GM18867 (cell line): Measurements from ENCODE around the gene PARD6G.
"Not testable (repeated sequence)": the region's sequence is repeated elsewhere in the genome, so short reads cannot be mapped to it uniquely, and the experiment has no call there.

Experiments used
- ATAC-seq: cut with Tn5 transposase; IDR thresholded peaks from one replicate; pipeline ENCODE4 v1.9.1; 2021; ENCODE audit warnings: mild to moderate bottlenecking, moderate library complexity; ENCODE audit not compliant: unreplicated experiment

The PARD6G gene

GRCh38 chr18:80243204-80243603 is 4.1 kb downstream of the PARD6G start:
- ATAC-seq, result no peak

GRCh38 chr18:80241919-80242777 is 5.2 kb downstream of the PARD6G start:
- ATAC-seq, result no peak

GRCh38 chr18:80239830-80240229 is 7.5 kb downstream of the PARD6G start:
- ATAC-seq, result no peak

GRCh38 chr18:80238651-80239260 is 8.6 kb downstream of the PARD6G start:
- no peak for ATAC-seq

- not testable (repeated sequence) for ATAC-seq
Measured at GRCh38 chr18:80237519-80237918, 9.8 kb downstream of the PARD6G start.

- no peak for ATAC-seq
Measured at GRCh38 chr18:80234398-80234797, 12.9 kb downstream of the PARD6G start.

- no peak for ATAC-seq
Measured at GRCh38 chr18:80233899-80234298, 13.4 kb downstream of the PARD6G start.

- ATAC-seq, result no peak
Measured at GRCh38 chr18:80233201-80233835, 14.0 kb downstream of the PARD6G start.

GRCh38 chr18:80232710-80233109 is 14.6 kb downstream of the PARD6G start:
- no peak for ATAC-seq

GRCh38 chr18:80232030-80232429 is 15.3 kb downstream of the PARD6G start:
- no peak for ATAC-seq

GRCh38 chr18:80231616-80232015 is 15.7 kb downstream of the PARD6G start:
- ATAC-seq, result no peak

- no peak for ATAC-seq
Measured at GRCh38 chr18:80231151-80231550, 16.2 kb downstream of the PARD6G start.

- no peak for ATAC-seq
Measured at GRCh38 chr18:80229766-80230745, 17.3 kb downstream of the PARD6G start.

- ATAC-seq, result no peak
Measured at GRCh38 chr18:80229363-80229762, 18.0 kb downstream of the PARD6G start.

GRCh38 chr18:80228051-80228848 is 19.1 kb downstream of the PARD6G start:
- no peak for ATAC-seq

GRCh38 chr18:80227472-80227871 is 19.8 kb downstream of the PARD6G start:
- no peak for ATAC-seq

GRCh38 chr18:80225685-80226084 is 21.6 kb downstream of the PARD6G start:
- no peak for ATAC-seq

- ATAC-seq, result no peak
Measured at GRCh38 chr18:80223581-80224148, 23.6 kb downstream of the PARD6G start.

GRCh38 chr18:80219488-80219887 is 27.8 kb downstream of the PARD6G start:
- not testable (repeated sequence) for ATAC-seq
